ENCODE data around the gene CGAS. TPM values are rescaled to one million over a fixed set of nuclear protein-coding genes. Genes with fewer than 3 reads are reported as not detected.
A peak's percentile ranks its signal among the peaks of the same experiment; 100 is the strongest.

CGAS gene
- total and polyA plus RNA-seq, 2 of the 13 experiments (the other 11 are each of a cell fraction or from before 2014, with no cell fraction given) = 0.03 to 0.07 TPM

DNA sequence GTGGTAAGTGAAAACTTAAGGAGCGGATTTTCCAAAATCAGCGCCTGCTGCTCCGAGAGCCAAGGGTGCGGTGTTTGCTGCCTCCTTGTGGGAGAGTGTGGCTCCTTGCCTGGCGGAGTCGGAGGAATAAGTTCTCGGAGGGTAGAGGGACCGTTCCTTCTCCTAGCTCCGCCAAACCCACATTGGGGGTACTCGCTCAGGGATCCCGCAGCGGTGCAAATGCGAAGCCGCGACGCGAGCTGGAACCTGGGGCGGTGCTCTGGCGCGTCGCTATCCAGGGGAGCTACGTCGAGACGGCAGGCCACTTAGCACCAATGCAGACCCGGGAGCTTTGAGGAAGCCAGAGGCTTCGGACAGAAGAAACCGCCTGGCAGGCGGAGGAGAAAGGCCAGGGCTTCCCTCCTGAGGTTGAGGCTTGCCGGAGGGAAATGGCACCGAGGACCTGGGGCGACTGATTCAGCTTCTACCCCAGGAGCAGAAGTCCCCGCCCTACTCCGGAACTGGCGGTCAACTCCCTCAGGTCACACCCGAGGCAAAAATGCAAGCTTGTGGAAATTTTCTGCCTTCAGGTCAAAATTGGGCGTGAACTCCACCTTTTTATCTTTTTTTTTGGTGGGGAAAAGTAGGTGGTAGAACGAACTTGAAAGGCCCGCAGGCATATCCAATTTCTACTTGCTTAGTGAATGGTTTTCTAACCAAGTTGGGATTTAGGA is 63.1 kb downstream of the CGAS start (continued):
- TF ChIP-seq, protein P1, sequence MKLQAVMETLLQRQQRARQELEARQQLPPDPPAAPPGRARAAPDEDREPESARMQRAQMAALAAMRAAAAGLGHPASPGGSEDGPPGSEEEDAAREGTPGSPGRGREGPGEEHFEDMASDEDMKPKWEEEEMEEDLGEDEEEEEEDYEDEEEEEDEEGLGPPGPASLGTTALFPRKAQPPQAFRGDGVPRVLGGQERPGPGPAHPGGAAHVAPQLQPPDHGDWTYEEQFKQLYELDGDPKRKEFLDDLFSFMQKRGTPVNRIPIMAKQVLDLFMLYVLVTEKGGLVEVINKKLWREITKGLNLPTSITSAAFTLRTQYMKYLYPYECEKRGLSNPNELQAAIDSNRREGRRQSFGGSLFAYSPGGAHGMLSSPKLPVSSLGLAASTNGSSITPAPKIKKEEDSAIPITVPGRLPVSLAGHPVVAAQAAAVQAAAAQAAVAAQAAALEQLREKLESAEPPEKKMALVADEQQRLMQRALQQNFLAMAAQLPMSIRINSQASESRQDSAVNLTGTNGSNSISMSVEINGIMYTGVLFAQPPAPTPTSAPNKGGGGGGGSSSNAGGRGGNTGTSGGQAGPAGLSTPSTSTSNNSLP (IDR thresholded peaks at IDR 0.05; ENCODE audit: low read depth, low read length) = no peak
- TF ChIP-seq HNRNPLL (IDR thresholded peaks at IDR 0.05; ENCODE audit: low read depth, low read length, poor library complexity, severe bottlenecking) = peak; percentile 32
- TF ChIP-seq GATA4 (IDR thresholded peaks at IDR 0.05; ENCODE audit: borderline replicate concordance, low read depth) = no peak
- no peak for TF ChIP-seq REPIN1 (CRISPR knock-in tag; IDR thresholded peaks at IDR 0.05; ENCODE audit: borderline replicate concordance, low read depth)
- TF ChIP-seq, protein P2, sequence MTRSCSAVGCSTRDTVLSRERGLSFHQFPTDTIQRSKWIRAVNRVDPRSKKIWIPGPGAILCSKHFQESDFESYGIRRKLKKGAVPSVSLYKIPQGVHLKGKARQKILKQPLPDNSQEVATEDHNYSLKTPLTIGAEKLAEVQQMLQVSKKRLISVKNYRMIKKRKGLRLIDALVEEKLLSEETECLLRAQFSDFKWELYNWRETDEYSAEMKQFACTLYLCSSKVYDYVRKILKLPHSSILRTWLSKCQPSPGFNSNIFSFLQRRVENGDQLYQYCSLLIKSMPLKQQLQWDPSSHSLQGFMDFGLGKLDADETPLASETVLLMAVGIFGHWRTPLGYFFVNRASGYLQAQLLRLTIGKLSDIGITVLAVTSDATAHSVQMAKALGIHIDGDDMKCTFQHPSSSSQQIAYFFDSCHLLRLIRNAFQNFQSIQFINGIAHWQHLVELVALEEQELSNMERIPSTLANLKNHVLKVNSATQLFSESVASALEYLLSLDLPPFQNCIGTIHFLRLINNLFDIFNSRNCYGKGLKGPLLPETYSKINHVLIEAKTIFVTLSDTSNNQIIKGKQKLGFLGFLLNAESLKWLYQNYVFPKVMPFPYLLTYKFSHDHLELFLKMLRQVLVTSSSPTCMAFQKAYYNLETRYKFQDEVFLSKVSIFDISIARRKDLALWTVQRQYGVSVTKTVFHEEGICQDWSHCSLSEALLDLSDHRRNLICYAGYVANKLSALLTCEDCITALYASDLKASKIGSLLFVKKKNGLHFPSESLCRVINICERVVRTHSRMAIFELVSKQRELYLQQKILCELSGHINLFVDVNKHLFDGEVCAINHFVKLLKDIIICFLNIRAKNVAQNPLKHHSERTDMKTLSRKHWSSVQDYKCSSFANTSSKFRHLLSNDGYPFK (CRISPR knock-in tag; IDR thresholded peaks at IDR 0.05; ENCODE audit: borderline replicate concordance) = no peak
- TF ChIP-seq NR2F1 (CRISPR knock-in tag; IDR thresholded peaks at IDR 0.05) = no peak

- Histone ChIP-seq H3K9ac (ENCODE audit: insufficient read depth, low read depth, low read length) (no peak overlapping the region), H3K4me2 (ENCODE audit: low read depth, low read length) (peak overlapping the region; percentile 91), H3K4me1 (ENCODE audit: insufficient read depth, low read length) (0 out of 2 replicates have a peak, but pooled peaks cover 6% of the 10 kb centered on the region), H3K27ac (ENCODE audit: extremely low read length, insufficient read depth, low read length) (no peak overlapping the region), H3K27me3 (ENCODE audit: control insufficient read depth in 1 of 2, insufficient read depth in 2 of 2, low read length in 2 of 2) (peaks cover 0 to 6% of the 10 kb centered on the region in 2 experiments; a peak in 3 of 5 replicates), H2AFZ (ENCODE audit: low read length) (peak overlapping the region; percentile 92), H4K20me1 (ENCODE audit: insufficient read depth, low read length) (no peaks in the 10 kb centered on the region), H3K79me2 (ENCODE audit: insufficient read depth, low read length) (no peaks in the 10 kb centered on the region), H3K36me3 (replicated peaks in 1 of 2; ENCODE audit: control insufficient read depth in 1 of 2, insufficient read depth in 2 of 2, low read length in 2 of 2) (no peaks in the 10 kb centered on the region), H3K9me3 (ENCODE audit: low read length) (no peaks in the 10 kb centered on the region), H3K4me3 (replicated peaks in 1 of 3; ENCODE audit: insufficient read depth in 1 of 3, low read depth in 2 of 3, low read length in 3 of 3) (peak overlapping the region; percentile 55 to 74 (median 62))
- no TSS peak for BruUV-seq (replicated peaks)
- no peak for DNase-seq (ENCODE audit: low spot score)
- no peak for FAIRE-seq
- intact Hi-C loops (cut with micrococcal nuclease; ENCODE audit: unreplicated experiment) (loop anchor here (1.0 kb wide), 1 partner anchor 103 kb away; no protein-coding TSS in a partner anchor), in situ Hi-C loops (cut with HindIII; ENCODE audit: extremely low pct_ligation_motif_present, low pct_unique_long_range_greater_than_20kb) (no loop called here)
- peak; percentile 49 for ATAC-seq
- CTCF ChIA-PET (ENCODE audit: low intra/inter-chr PET ratio, low total read pairs) = interaction anchor here (1.8 kb wide), 1 partner anchor 103 kb away, joined by 5 read pairs; no protein-coding TSS in a partner anchor
- 23% methylated on average over 4 of the region's 4 CpGs for WGBS (ENCODE audit: low lambda C conversion rate)
- POLR2A ChIA-PET = no interaction called here
- TF ChIP-seq ZBTB46 (CRISPR knock-in tag; IDR thresholded peaks at IDR 0.05; ENCODE audit: borderline replicate concordance) = no peak
- TF ChIP-seq, protein P3, sequence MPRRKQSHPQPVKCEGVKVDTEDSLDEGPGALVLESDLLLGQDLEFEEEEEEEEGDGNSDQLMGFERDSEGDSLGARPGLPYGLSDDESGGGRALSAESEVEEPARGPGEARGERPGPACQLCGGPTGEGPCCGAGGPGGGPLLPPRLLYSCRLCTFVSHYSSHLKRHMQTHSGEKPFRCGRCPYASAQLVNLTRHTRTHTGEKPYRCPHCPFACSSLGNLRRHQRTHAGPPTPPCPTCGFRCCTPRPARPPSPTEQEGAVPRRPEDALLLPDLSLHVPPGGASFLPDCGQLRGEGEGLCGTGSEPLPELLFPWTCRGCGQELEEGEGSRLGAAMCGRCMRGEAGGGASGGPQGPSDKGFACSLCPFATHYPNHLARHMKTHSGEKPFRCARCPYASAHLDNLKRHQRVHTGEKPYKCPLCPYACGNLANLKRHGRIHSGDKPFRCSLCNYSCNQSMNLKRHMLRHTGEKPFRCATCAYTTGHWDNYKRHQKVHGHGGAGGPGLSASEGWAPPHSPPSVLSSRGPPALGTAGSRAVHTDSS (CRISPR knock-in tag; conservative IDR thresholded peaks at IDR 0.05) = no peak
- no peak for TF ChIP-seq NR0B2 (CRISPR knock-in tag; IDR thresholded peaks at IDR 0.05)
- no peak for TF ChIP-seq RAD51 (IDR thresholded peaks at IDR 0.05; ENCODE audit: borderline replicate concordance)
Observed at GRCh38 chr6:73388433-73388799, 63.7 kb downstream of the CGAS start.
